GM21723 (cell line): ENCODE results near the gene COMP.
"Not testable (repeated sequence)": the region's sequence is repeated elsewhere in the genome, so short reads cannot be mapped to it uniquely, and the experiment has no call there.

Experiments
- ATAC-seq: cut with Tn5 transposase; IDR thresholded peaks from one replicate; pipeline ENCODE4 v1.9.1; 2021; ENCODE audit warnings: mild to moderate bottlenecking, moderate library complexity; ENCODE audit not compliant: unreplicated experiment

The COMP gene

GRCh38 chr19:18790566-18791314 lies at the start of gene COMP:
Gene COMP (minus strand): TSS chr19:18791305. CDS start chr19:18791269, 36 bp downstream.
- ATAC-seq, result no peak

- no peak for ATAC-seq
Observed at GRCh38 chr19:18840288-18841267, 49.5 kb upstream of the COMP start.

GRCh38 chr19:18839465-18840287 lies 48.6 kb upstream of the COMP start:
- no peak for ATAC-seq

- ATAC-seq, result no peak
Observed at GRCh38 chr19:18834644-18834984, 43.5 kb upstream of the COMP start.

- ATAC-seq, result no peak
Observed at GRCh38 chr19:18833849-18834643, 42.9 kb upstream of the COMP start.

- no peak for ATAC-seq
Observed at GRCh38 chr19:18833141-18833476, 42.0 kb upstream of the COMP start.

- peak; percentile 43 for ATAC-seq
Observed at GRCh38 chr19:18832306-18833140, 41.4 kb upstream of the COMP start.

- peak; percentile 61 for ATAC-seq
Observed at GRCh38 chr19:18831524-18832305, 40.6 kb upstream of the COMP start, which contains the start of gene UPF1. Gene UPF1 (plus strand): TSS chr19:18831959. CDS start chr19:18832210, 251 bp downstream.

GRCh38 chr19:18830488-18830887 lies 39.4 kb upstream of the COMP start:
- ATAC-seq, result no peak

- ATAC-seq, result no peak
Observed at GRCh38 chr19:18828786-18829185, 37.7 kb upstream of the COMP start.

- ATAC-seq, result no peak
Observed at GRCh38 chr19:18817574-18817973, 26.5 kb upstream of the COMP start.

GRCh38 chr19:18816645-18817044 lies 25.5 kb upstream of the COMP start:
- not testable (repeated sequence) for ATAC-seq

- ATAC-seq, result no peak
Observed at GRCh38 chr19:18815673-18816072, 24.6 kb upstream of the COMP start.

- no peak for ATAC-seq
Observed at GRCh38 chr19:18814063-18814462, 23.0 kb upstream of the COMP start.

- not testable (repeated sequence) for ATAC-seq
Observed at GRCh38 chr19:18811638-18812037, 20.5 kb upstream of the COMP start.

GRCh38 chr19:18809149-18809868 lies 18.2 kb upstream of the COMP start:
- ATAC-seq, result no peak

- no peak for ATAC-seq
Observed at GRCh38 chr19:18807861-18808331, 16.8 kb upstream of the COMP start.

GRCh38 chr19:18804643-18805042 lies 13.5 kb upstream of the COMP start:
- no peak for ATAC-seq
